Suprapubic skin (tissue), 4 donors: ENCODE data around the gene PLXNB1. TPM values are rescaled to one million over a fixed set of nuclear protein-coding genes. Genes with fewer than 3 reads are reported as not detected.

Experiments
- DNase-seq, 2 donors: peaks; one replicate each; pipeline ENCODE4 v3.0.0-alpha.2; 2019; ENCODE audit warnings: low spot score in 2 of 2
- H3K27ac ChIP-seq: fragments of 200-600 bp; sonication (generic); one replicate; pipeline ENCODE4 v1.5.1; 2019
- H3K27me3 ChIP-seq: fragments of 200-600 bp; sonication (generic); one replicate; pipeline ENCODE4 v1.5.1; 2019
- H3K36me3 ChIP-seq: fragments of 200-600 bp; sonication (generic); one replicate; pipeline ENCODE4 v1.5.1; 2019
- H3K4me1 ChIP-seq: fragments of 200-600 bp; sonication (generic); one replicate; pipeline ENCODE4 v1.5.1; 2019
- H3K4me3 ChIP-seq: fragments of 200-600 bp; sonication (generic); one replicate; pipeline ENCODE4 v1.5.1; 2019; ENCODE audit warnings: mild to moderate bottlenecking
- H3K9me3 ChIP-seq: fragments of 200-600 bp; sonication (generic); one replicate; pipeline ENCODE4 v1.5.1; 2019
- EP300 ChIP-seq: sonication (generic); formaldehyde crosslinking; IDR thresholded peaks from one replicate; pipeline ENCODE4 v1.6.1; 2017; ENCODE audit warnings: antibody characterized with exemption
- POLR2A ChIP-seq, 2 donors: fragments of 450-650 bp; IDR thresholded peaks; one replicate each; pipeline ENCODE4 v1.6.1; 2017; ENCODE audit warnings: antibody characterized with exemption in 2 of 2, mild to moderate bottlenecking in 2 of 2, moderate library complexity in 2 of 2
- POLR2AphosphoS5 ChIP-seq, 3 donors: sonication (generic); formaldehyde crosslinking; IDR thresholded peaks; one replicate each; pipeline ENCODE4 v1.6.1; 2017; ENCODE audit warnings: antibody characterized with exemption in 3 of 3
- WGBS: methylation state at CpG from one replicate; pipeline ENCODE4 v1.1.5; 2018; 5-methylcytosine and 5-hydroxymethylcytosine counted together
- total RNA-seq, 4 donors: library from RNA; depleted of rRNA; stranded (reverse); fragments of >200 nt; gene quantifications; one replicate each; pipeline ENCODE4 v1.1.0, GENCODE V29; 2016
- TF ChIP-seq, protein P1 (sequence below), 2 donors: fragments of 200-600 bp in 1 of 2; fragments of 450-650 bp in 1 of 2; sonication (generic) in 1 of 2; IDR thresholded peaks; one replicate each; pipeline ENCODE4 v1.5.1; 2016 to 2019; ENCODE audit warnings: antibody characterized with exemption in 2 of 2, mild to moderate bottlenecking in 1 of 2, moderate library complexity in 1 of 2

Gene PLXNB1
- total RNA-seq, 4 donors from 2014 or later: 188 to 384 (median 220) TPM

DNA sequence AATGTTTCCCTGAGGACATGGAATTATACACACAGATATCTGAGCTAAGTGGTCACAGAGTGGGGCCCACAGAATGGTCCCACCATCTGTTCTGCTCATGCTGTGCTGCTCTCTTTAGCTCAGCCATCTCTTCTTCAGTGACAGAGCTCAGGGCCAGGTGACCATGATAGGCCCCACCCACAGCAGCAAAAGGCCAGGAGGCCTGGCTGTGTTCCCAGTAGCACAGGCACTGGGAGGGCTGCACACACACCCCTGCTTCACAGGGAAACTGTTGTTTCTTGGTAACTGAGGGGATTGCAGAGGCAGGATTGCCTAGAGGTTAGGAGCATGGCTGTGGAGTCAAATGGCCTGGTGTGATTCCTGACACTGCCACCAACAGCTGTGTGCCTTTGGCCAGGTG, 62.7 kb downstream of the PLXNB1 start:
- TF ChIP-seq POLR2AphosphoS5 (IDR thresholded peaks at IDR 0.05) (no peak), POLR2A (IDR thresholded peaks at IDR 0.05) (no peak), EP300 (no peak)
- TF ChIP-seq, protein P1, sequence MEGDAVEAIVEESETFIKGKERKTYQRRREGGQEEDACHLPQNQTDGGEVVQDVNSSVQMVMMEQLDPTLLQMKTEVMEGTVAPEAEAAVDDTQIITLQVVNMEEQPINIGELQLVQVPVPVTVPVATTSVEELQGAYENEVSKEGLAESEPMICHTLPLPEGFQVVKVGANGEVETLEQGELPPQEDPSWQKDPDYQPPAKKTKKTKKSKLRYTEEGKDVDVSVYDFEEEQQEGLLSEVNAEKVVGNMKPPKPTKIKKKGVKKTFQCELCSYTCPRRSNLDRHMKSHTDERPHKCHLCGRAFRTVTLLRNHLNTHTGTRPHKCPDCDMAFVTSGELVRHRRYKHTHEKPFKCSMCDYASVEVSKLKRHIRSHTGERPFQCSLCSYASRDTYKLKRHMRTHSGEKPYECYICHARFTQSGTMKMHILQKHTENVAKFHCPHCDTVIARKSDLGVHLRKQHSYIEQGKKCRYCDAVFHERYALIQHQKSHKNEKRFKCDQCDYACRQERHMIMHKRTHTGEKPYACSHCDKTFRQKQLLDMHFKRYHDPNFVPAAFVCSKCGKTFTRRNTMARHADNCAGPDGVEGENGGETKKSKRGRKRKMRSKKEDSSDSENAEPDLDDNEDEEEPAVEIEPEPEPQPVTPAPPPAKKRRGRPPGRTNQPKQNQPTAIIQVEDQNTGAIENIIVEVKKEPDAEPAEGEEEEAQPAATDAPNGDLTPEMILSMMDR (IDR thresholded peaks at IDR 0.05): no peak
- H3K27ac ChIP-seq: no peak overlapping the region
- no peaks in the 10 kb centered on the region for H3K36me3 ChIP-seq
- no peaks in the 10 kb centered on the region for H3K27me3 ChIP-seq
- no peak overlapping the region for H3K4me3 ChIP-seq
- DNase-seq: no peak
- H3K9me3 ChIP-seq: peaks cover 2% of the 10 kb centered on the region
- H3K4me1 ChIP-seq: no peaks in the 10 kb centered on the region

DNA sequence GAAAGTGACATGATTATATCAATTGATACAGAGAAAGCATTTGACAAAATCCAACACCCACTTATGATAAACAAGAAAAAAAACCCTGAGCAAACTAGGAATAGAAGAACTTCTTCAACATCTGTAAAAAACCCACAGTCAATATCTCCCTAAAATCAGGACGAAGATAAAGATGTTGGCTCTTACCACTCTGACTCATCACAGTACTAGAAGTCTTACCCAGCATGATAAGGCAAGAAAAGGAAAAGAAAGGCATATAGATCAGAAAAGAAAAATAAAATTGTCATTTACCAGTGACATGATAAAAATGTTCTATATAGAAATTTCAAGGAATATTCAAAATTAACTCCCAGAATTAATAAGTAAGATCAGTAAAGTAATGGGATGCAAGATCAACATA, 65.0 kb downstream of the PLXNB1 start:
- WGBS: 59% methylated on average over 1 of the region's 1 CpG
- no peaks in the 10 kb centered on the region for H3K27me3 ChIP-seq
- no peak overlapping the region for H3K27ac ChIP-seq
- TF ChIP-seq POLR2A (IDR thresholded peaks at IDR 0.05) (no peak), EP300 (no peak), POLR2AphosphoS5 (IDR thresholded peaks at IDR 0.05) (no peak)
- TF ChIP-seq, protein P1 (IDR thresholded peaks at IDR 0.05): no peak
- DNase-seq: no peak
- H3K36me3 ChIP-seq: no peaks in the 10 kb centered on the region
- no peak overlapping the region for H3K4me3 ChIP-seq
- H3K9me3 ChIP-seq: peaks cover 6% of the 10 kb centered on the region
- H3K4me1 ChIP-seq: no peaks in the 10 kb centered on the region

DNA sequence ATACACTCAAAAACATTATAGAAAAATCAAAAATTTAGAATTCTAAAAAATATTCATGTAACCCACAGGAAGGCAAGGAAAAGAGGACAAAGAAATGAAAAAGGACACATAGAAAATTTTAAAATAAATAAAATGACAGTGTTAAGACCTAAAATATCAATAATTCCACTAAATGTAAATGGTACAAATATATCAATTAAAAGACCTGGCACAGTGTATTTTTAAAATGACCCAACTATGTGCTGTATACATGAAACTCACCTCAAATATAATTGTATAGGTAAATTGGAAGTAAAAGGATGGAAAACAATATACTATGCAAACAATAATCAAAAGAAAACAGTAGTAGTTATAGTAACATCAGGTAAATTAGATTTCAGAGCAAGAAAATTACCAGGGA, 68.0 kb downstream of the PLXNB1 start:
- TF ChIP-seq POLR2AphosphoS5 (IDR thresholded peaks at IDR 0.05) (no peak), POLR2A (IDR thresholded peaks at IDR 0.05) (no peak), EP300 (no peak)
- TF ChIP-seq, protein P1 (IDR thresholded peaks at IDR 0.05): no peak
- Histone ChIP-seq H3K27me3 (no peaks in the 10 kb centered on the region), H3K36me3 (no peaks in the 10 kb centered on the region), H3K4me3 (no peak overlapping the region), H3K27ac (no peak overlapping the region), H3K4me1 (no peaks in the 10 kb centered on the region), H3K9me3 (peaks cover 10% of the 10 kb centered on the region)
- no peak for DNase-seq

DNA sequence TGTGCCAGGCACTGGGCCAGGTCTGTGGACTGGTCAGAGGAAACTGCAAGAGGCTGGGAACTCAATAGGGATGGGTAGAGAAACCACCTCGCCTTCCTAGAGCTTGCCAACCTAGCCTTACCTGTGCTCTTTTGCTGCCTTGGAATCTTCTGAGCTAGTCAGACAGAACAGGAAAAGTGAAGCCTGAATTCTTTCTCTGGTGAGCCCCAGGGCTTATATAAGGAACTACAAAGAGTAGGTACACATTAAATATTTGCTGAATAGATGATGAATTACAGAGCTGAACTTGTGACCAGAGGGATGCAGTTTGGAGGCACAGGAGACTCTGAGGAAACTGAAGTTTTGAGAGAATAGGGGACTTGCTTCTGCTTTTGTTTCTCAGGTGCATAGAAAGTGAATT, 73.5 kb downstream of the PLXNB1 start:
- no peaks in the 10 kb centered on the region for H3K36me3 ChIP-seq
- peaks cover 4% of the 10 kb centered on the region for H3K9me3 ChIP-seq
- H3K4me3 ChIP-seq: no peak overlapping the region
- no peak for DNase-seq
- no peak overlapping the region for H3K27ac ChIP-seq
- TF ChIP-seq POLR2AphosphoS5 (IDR thresholded peaks at IDR 0.05): no peak
- TF ChIP-seq POLR2A (IDR thresholded peaks at IDR 0.05): no peak
- TF ChIP-seq, protein P1 (IDR thresholded peaks at IDR 0.05): no peak
- no peak for TF ChIP-seq EP300
- WGBS: 81% methylated on average over 1 of the region's 1 CpG
- H3K27me3 ChIP-seq: no peaks in the 10 kb centered on the region
- H3K4me1 ChIP-seq: no peaks in the 10 kb centered on the region

DNA sequence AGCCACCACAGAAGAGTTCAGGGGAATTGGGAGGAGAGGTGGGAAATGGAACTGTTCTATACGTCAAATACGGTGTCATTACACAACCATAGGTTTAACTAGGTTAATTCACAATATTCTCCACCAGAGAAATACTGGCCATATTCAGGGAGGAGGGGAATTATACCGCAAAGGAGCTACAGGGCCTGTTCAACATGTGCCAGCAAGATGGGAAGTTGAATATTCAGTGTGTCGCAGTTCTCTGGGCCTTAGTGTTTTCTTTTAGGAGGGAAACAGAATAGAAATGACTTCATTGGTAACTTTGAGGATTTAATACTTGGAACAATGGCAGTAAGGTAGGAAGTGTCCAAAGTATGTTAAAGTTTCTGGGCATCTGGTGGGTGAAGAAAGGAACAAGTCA, 75.9 kb downstream of the PLXNB1 start:
- Histone ChIP-seq H3K9me3 (peaks cover 4% of the 10 kb centered on the region), H3K27me3 (no peaks in the 10 kb centered on the region), H3K27ac (no peak overlapping the region), H3K36me3 (no peaks in the 10 kb centered on the region), H3K4me3 (no peak overlapping the region), H3K4me1 (no peaks in the 10 kb centered on the region)
- no peak for TF ChIP-seq POLR2A (IDR thresholded peaks at IDR 0.05)
- TF ChIP-seq, protein P1 (IDR thresholded peaks at IDR 0.05): no peak
- WGBS: 68% methylated on average over 4 of the region's 4 CpGs
- DNase-seq: no peak

Other genes with a start within 250 kb of the PLXNB1 start
- gene CDC25A, start 241.7 kb downstream of the PLXNB1 start, total RNA-seq: 1 to 10 TPM in 1 of 4 donors, under 1 TPM in 2, not detected in 1; 0.55 to 6.8 (median 0.98) TPM
- not detected for gene CAMP, start 206.6 kb downstream of the PLXNB1 start, total RNA-seq
- gene ZNF589, start 189.0 kb downstream of the PLXNB1 start, total RNA-seq: 10 to 100 TPM in 3 of 4 donors, 1 to 10 TPM in 1; 8.7 to 25.2 (median 14.6) TPM
- 10 to 100 TPM; 16.9 to 27.6 (median 20.6) TPM for gene NME6, start 128.7 kb downstream of the PLXNB1 start, total RNA-seq
- not detected for gene SPINK8, start 96.4 kb downstream of the PLXNB1 start, total RNA-seq
- gene FBXW12, start 57.9 kb downstream of the PLXNB1 start, total RNA-seq: not detected
- gene CCDC51, start 10.0 kb upstream of the PLXNB1 start, total RNA-seq: 10 to 100 TPM in 3 of 4 donors, 1 to 10 TPM in 1; 6.4 to 18.7 (median 13.6) TPM
- 100 to 1,000 TPM; 122 to 281 (median 190) TPM for gene TMA7, start 10.2 kb upstream of the PLXNB1 start, total RNA-seq
- 10 to 100 TPM in 2 of 4 donors, 1 to 10 TPM in 2; 8.7 to 12.7 (median 10.2) TPM for gene ATRIP, start 16.7 kb upstream of the PLXNB1 start, total RNA-seq
- 10 to 100 TPM; 60.1 to 98.0 (median 87.3) TPM for gene SHISA5, start 74.1 kb upstream of the PLXNB1 start, total RNA-seq
- gene PFKFB4, start 126.7 kb upstream of the PLXNB1 start, total RNA-seq: 10 to 100 TPM in 1 of 4 donors, 1 to 10 TPM in 3; 3.6 to 12.7 (median 8.3) TPM
- gene UCN2, start 133.7 kb upstream of the PLXNB1 start, total RNA-seq: 10 to 100 TPM; 10.1 to 23.7 (median 18.0) TPM
- 100 to 1,000 TPM; 287 to 596 (median 348) TPM for gene COL7A1, start 165.2 kb upstream of the PLXNB1 start, total RNA-seq
- gene UQCRC1, start 179.6 kb upstream of the PLXNB1 start, total RNA-seq: 100 to 1,000 TPM; 294 to 337 (median 319) TPM
- not detected for gene TMEM89, start 191.7 kb upstream of the PLXNB1 start, total RNA-seq
- gene SLC26A6, start 205.4 kb upstream of the PLXNB1 start, total RNA-seq: 10 to 100 TPM; 14.0 to 29.4 (median 24.1) TPM
- 1 to 10 TPM; 1.6 to 3.2 (median 2.0) TPM for gene CELSR3, start 232.8 kb upstream of the PLXNB1 start, total RNA-seq